KMS-11 (cell line): Measurements from ENCODE around the gene VSTM4.

Experiments
- H2AFZ ChIP-seq: fragments of 200-600 bp; sonication (generic); 2 replicates; pipeline ENCODE4 v1.6.1; 2016; ENCODE audit warnings: antibody characterized with exemption, mixed run types, low read depth
- H3K27ac ChIP-seq: fragments of 200-600 bp; sonication (generic); 2 replicates; pipeline ENCODE4 v1.6.1; 2016; ENCODE audit warnings: mild to moderate bottlenecking, mixed run types
- H3K27me3 ChIP-seq: fragments of 200-600 bp; sonication (generic); 2 replicates; pipeline ENCODE4 v1.6.1; 2017; ENCODE audit warnings: mild to moderate bottlenecking, low read depth, mixed run types, moderate library complexity; ENCODE audit not compliant: insufficient read depth
- H3K36me3 ChIP-seq: fragments of 200-600 bp; sonication (generic); 2 replicates; pipeline ENCODE4 v1.6.1; 2017; ENCODE audit warnings: mild to moderate bottlenecking, mixed run types; ENCODE audit not compliant: insufficient read depth
- H3K4me1 ChIP-seq: fragments of 200-600 bp; sonication (generic); 2 replicates; pipeline ENCODE4 v1.6.1; 2016; ENCODE audit warnings: mild to moderate bottlenecking, low read depth, mixed run types; ENCODE audit not compliant: poor library complexity, severe bottlenecking
- H3K4me2 ChIP-seq: fragments of 200-600 bp; sonication (generic); 2 replicates; pipeline ENCODE4 v1.7.0; 2016; ENCODE audit warnings: mild to moderate bottlenecking, mixed run types
- H3K4me3 ChIP-seq: fragments of 200-600 bp; sonication (generic); IDR thresholded peaks from 2 replicates; pipeline ENCODE4 v1.6.1; 2017; ENCODE audit warnings: low read depth, low read length, mixed read lengths; ENCODE audit not compliant: insufficient read depth
- H3K79me2 ChIP-seq: fragments of 200-600 bp; sonication (generic); 2 replicates; pipeline ENCODE4 v1.6.1; 2016; ENCODE audit warnings: low read depth, mixed run types; ENCODE audit not compliant: insufficient read depth
- H3K9ac ChIP-seq: fragments of 200-600 bp; sonication (generic); 2 replicates; pipeline ENCODE4 v1.6.1; 2016; ENCODE audit warnings: mild to moderate bottlenecking, mixed run types
- H4K20me1 ChIP-seq: fragments of 200-600 bp; sonication (generic); 2 replicates; pipeline ENCODE4 v1.6.1; 2016; ENCODE audit warnings: mild to moderate bottlenecking, mixed run types; ENCODE audit not compliant: insufficient read depth
- CTCF ChIP-seq: fragments of 200-600 bp; sonication (generic); conservative IDR thresholded peaks from 2 replicates; pipeline ENCODE4 v1.6.1; 2017; ENCODE audit warnings: low read depth, mild to moderate bottlenecking, antibody characterized with exemption, low read length, moderate library complexity, mixed read lengths

VSTM4 gene

GRCh38 chr10:49028639-49029038 is 86.7 kb downstream of the VSTM4 start:
- Histone ChIP-seq H3K4me3 (no peak overlapping the region), H2AFZ (no peak overlapping the region), H3K27me3 (no peaks in the 10 kb centered on the region), H3K27ac (no peak overlapping the region), H3K4me1 (no peaks in the 10 kb centered on the region), H3K36me3 (no peaks in the 10 kb centered on the region), H3K4me2 (no peak overlapping the region), H4K20me1 (no peaks in the 10 kb centered on the region), H3K79me2 (no peaks in the 10 kb centered on the region), H3K9ac (no peak overlapping the region)
- no peak for TF ChIP-seq CTCF

- H3K4me2 ChIP-seq, result no peak overlapping the region
- no peaks in the 10 kb centered on the region for H3K79me2 ChIP-seq
- H4K20me1 ChIP-seq, result no peaks in the 10 kb centered on the region
- no peaks in the 10 kb centered on the region for H3K36me3 ChIP-seq
- no peak overlapping the region for H3K27ac ChIP-seq
- no peaks in the 10 kb centered on the region for H3K27me3 ChIP-seq
- no peak overlapping the region for H3K4me3 ChIP-seq
- H3K4me1 ChIP-seq, result no peaks in the 10 kb centered on the region
- no peak overlapping the region for H3K9ac ChIP-seq
- TF ChIP-seq CTCF, result no peak
- H2AFZ ChIP-seq, result no peak overlapping the region
These were observed 89.9 kb downstream of the VSTM4 start for GRCh38 chr10:49025347-49025983.

- H4K20me1 ChIP-seq, result no peaks in the 10 kb centered on the region
- H2AFZ ChIP-seq, result no peak overlapping the region
- H3K4me3 ChIP-seq, result no peak overlapping the region
- no peaks in the 10 kb centered on the region for H3K36me3 ChIP-seq
- H3K79me2 ChIP-seq, result no peaks in the 10 kb centered on the region
- H3K4me2 ChIP-seq, result no peak overlapping the region
- no peak overlapping the region for H3K9ac ChIP-seq
- H3K27me3 ChIP-seq, result no peaks in the 10 kb centered on the region
- TF ChIP-seq CTCF, result no peak
- H3K4me1 ChIP-seq, result no peaks in the 10 kb centered on the region
- no peak overlapping the region for H3K27ac ChIP-seq
These were observed 90.8 kb downstream of the VSTM4 start for GRCh38 chr10:49024484-49024883.

GRCh38 chr10:49023752-49024151 is 91.6 kb downstream of the VSTM4 start:
- Histone ChIP-seq H4K20me1 (no peaks in the 10 kb centered on the region), H3K27me3 (no peaks in the 10 kb centered on the region), H3K9ac (no peak overlapping the region), H3K4me3 (no peak overlapping the region), H3K36me3 (no peaks in the 10 kb centered on the region), H3K27ac (no peak overlapping the region), H3K79me2 (no peaks in the 10 kb centered on the region), H3K4me1 (no peaks in the 10 kb centered on the region), H2AFZ (no peak overlapping the region), H3K4me2 (no peak overlapping the region)
- TF ChIP-seq CTCF, result no peak
